HG03159 (cell line): Measurements from ENCODE around the gene ULBP3.
"Not testable (repeated sequence)": the region's sequence is repeated elsewhere in the genome, so short reads cannot be mapped to it uniquely, and the experiment has no call there.

Experiments
- ATAC-seq: cut with Tn5 transposase; IDR thresholded peaks from one replicate; pipeline ENCODE4 v1.9.1; 2021; ENCODE audit warnings: mild to moderate bottlenecking, moderate library complexity; ENCODE audit not compliant: unreplicated experiment

The ULBP3 gene

DNA sequence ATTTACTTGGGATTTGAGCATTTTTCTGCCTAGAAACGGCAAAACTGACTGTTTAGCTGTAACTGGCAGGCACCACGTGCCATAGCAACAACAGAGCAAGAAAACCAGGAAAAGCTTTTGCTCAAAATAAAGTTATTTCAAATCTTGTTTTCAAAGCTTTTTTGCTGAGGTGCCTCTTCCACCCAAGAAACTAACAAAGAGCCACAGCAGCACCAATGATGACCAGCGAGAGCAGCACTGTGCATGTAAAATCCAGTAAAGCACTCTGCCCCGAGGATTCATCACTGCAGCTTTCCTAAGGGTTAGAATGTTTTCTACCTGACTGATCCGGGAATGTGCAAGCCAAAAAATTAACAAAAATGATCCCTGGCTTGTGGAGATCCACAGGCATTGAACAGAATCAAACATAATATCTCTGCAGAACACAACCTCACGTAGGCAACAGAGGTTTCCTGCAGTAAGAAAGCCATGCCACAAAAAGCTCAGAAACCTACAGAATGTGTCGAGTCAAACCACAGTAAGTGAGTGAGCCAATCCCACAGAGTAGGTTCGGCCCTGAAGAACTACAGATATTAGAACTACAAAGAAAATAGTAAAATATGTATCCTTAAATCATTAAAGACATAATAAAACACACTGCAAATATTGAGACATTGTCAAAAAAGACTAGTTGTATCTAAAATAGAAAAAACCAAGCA is 7.4 kb upstream of the ULBP3 start:
- ATAC-seq, result no peak

DNA sequence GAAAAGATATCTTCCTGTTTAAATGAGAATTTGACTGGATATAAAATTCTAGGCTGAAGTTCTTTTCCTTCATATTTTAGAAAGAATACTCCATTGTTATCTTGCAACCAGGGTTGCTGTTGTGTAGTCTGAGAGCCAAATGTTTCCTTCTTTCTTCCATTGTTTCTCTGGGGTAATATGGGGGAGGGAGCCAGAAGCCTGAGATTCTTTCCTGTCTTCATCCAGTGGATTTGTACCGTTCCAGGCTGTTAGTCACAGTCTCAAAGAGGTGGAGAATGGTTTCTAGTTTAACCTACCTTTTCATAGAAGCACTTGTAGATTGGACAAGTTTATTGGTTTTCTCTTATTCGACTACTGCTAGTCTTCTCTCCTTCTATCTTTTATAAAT is 6.1 kb upstream of the ULBP3 start:
- no peak for ATAC-seq

DNA sequence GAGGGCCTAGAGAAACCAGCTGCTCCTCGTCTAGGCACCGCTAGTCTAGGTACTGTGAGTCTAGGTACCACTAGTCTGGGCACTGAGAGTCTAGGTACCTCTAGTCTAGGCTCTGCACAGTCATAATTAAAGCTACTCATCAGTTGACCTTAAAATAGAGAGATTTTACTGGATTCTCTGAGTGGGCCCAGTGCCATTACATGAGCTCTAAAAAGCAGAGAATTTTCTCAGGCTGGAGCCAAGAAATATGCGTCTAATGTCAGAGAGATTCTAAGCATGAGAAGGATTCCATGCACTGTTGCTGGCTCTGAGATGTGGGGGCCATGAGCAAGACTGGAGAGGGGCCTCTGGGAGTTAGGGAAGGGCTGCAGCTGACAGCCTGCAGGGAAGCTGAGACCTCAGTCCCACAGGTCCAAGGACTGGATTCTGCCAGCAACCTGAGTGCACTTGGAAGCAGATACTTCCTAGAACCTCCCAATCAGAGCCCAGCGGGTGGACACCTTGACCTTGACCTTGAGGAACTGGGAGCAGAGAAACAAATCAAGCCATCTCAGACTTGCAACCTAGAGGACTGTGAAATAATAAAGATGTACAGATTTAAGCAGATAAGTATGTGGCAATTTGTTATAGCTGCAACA is 5.6 kb upstream of the ULBP3 start:
- ATAC-seq, result not testable (repeated sequence)

DNA sequence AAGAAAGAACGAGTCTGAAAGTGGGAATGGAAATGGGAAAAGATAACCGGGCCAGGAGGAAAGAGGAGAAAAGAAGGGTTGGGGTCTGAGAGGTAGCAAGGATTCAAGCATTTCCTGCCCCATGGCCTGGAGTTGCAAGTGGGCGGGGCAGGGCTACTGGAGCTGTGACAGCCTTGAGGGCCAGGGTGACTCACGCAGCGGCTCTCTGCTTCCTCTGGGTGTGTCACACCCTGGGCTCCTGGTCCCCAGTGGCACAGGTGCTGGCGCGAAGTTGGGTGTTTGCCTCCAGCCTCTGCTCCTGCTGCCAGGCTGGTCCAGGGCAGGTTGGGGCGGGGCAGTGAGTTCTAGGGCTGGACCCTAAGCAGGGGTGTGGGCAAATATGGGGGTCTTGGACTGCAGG is 3.3 kb upstream of the ULBP3 start:
- no peak for ATAC-seq

DNA sequence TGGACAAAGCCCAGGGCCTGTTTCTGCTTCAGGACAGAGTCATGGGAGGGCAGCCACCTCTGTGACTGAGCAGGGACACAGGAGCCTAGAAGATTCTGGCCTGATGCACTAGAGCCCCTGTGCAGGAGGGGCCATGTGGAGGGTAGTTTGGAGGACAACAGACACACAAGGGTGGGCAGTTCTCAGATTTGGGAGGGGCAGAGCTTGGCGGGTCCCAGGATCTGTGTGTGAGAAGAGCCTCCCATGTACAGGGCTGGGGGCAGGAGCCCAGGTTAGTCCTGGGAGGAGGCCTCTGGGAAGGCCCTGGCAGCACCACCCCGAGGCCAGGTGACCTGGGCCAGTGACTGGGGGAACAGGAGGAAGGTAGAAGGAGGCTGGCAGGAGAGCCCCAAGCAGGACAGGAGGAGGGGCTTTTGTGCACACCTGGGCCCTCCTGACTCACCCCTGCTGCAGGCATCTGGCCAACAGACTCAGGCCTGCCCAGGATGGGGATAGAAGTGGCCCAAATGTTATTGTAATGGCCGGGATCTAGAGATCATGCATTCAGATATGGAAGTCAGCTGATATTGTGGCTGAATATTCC is 1.4 kb upstream of the ULBP3 start:
- no peak for ATAC-seq

DNA sequence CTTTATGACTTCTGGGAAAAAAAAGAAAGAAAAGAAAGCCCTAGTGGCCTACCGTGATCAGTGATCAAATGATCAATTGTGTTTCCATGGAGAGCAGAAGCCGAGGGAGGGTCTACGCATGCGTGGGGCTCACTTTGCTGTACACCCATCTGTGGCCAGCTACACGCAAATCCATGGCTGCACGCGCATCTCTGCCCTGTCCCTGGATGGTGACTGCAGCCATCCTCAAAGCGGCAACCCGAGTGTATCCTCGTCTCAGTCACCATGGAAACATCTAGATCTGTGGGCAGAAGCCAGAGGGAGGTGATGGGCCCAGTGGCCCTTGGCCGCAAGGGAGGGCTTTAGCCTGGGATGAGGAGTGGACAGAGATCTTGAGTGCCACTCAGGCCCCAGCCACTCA is 785 bp upstream of the ULBP3 start:
- no peak for ATAC-seq

DNA sequence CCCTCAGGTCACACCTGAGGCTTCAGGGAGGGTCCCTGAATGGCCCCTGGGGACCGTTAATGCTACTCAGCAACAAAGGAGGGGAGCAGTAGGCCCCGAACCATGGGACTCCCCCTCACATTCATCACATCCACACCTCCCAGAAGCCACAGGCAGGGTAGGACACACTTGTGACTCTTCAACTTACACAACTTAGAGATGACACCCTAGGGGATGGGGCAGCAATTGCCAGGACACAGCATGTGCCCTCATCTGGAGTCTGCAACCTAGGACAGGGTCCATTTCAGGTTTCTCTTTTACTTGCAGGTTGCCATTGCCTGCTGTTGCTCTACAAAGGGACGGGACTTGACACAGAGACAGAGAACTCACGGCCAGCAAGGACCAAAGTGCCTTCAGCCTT is 770 bp downstream of the ULBP3 start:
- no peak for ATAC-seq

DNA sequence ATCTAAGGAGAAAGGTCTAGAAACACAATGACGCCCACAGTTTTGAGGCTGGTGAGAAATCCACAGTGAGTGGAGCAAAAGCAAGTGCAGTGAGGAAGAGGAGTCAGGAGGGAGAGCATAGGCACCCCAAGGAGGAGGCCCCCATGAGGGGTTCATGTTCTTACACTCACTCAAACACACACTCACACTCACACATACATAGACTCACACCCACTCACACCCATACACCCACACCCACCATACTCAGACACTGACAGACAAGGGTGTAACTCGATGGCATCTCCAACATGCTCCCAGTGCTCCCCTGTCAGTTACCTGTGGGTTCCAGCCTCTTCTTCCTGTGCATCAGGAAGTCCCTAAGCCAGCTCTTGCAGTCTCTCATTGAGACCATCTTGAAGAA is 3.8 kb downstream of the ULBP3 start:
- no peak for ATAC-seq

DNA sequence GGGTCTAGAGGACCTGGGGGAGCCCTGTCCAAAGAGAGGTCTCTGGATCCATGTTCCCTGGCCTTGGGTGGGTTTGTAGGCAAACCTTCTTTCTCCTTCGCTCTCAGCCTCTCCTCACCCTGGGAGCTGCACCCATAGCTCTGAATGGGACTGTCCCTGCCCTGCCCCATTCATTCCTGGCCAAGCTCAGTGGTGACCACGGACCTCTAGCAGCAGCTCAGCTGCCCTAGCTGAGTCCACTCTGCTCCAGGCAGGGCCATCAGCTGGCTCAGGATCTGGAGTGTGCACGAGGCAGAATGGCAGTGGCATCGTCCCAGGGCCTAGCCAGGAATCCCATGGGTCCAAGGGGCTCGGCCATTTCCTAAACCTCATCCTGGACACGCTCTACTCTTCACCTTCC is 5.3 kb downstream of the ULBP3 start:
- ATAC-seq, result no peak

DNA sequence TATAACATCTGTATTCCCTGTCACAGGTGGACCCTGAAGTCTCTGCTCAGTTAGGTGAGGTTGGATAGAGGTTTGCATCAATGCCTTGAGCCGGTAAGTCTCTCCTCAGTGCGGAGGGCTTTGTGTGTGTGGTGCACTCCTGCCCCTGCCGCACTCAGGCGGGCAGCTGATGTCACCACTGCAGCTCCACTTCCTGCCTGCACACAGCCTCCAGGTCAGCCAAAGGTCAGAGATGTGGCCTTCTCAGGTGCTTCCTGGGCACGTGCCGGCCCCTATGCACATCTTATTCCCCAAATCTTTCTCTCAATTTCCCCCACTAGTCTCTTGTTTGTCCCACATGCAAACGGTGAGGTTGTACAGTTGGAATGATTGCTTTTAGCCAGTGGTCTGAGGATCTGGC is 8.9 kb downstream of the ULBP3 start:
- not testable (repeated sequence) for ATAC-seq

DNA sequence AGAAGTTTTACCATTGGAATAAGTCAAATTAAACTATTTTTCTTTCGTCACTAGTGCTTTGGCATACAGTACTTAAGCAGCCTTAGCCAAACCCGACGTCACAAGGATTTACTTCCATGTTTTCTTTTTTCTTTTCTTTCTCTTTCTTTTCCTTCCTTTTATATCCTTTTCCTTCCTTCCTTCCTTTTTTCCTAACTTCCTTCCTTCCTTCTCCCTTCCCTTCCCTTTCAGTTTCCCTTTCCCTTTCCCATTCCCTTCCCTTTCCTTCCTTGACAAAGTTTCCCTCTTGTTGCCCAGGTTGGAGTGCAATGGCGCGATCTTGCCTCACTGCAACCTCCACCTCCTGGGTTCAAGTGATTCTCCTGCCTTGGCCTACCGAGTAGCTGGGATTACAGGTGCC is 9.9 kb downstream of the ULBP3 start:
- ATAC-seq, result no peak

DNA sequence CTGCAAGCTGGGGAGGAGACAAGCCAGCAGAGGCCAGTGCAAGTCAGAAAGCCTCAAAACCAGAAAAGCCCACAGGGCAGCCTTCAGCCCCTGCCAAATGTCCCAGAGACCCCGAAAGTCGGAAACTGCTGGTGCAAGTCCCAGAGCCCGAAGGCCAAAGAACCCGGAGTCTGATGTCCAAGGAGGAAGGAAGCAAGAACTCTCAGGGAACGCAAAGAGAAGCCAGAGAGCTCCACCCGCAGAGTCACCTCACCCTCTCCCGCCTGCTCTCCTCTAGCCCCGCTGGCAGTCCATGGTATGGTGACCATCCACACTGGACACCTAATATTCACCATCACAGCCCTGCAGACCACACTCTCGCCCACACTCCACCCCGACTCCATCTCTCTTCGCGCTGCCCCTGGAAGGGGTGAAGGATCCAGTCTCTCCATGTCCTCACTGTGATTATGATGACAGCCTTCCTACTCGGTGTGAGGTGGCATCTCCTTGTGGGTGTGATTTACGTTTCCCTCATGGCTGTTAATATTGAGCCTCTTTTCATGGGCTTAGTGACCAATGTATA is 10.6 kb downstream of the ULBP3 start:
- no peak for ATAC-seq

DNA sequence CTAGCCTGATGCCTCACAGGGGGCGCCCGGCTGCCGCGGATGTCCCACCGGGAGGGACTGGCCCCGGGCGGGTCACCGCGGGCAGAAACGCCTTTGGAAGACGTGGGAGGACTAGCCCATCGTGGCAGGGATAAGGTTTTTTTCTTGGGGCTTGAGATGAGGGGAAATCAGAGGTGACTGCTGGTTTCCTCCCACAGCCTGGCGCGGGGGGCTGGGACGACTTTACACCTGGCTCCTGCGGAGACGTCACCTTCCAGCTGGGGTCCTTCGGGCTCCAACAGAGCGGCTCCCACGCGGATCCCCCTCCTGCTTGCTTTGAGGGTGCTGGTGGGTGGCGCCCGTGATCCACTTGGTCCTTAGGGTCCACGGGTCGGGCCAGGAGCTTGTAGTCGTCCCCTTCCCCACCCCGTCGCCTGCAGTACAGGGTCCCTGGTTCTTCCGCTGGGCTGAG is 11.4 kb downstream of the ULBP3 start:
- no peak for ATAC-seq

DNA sequence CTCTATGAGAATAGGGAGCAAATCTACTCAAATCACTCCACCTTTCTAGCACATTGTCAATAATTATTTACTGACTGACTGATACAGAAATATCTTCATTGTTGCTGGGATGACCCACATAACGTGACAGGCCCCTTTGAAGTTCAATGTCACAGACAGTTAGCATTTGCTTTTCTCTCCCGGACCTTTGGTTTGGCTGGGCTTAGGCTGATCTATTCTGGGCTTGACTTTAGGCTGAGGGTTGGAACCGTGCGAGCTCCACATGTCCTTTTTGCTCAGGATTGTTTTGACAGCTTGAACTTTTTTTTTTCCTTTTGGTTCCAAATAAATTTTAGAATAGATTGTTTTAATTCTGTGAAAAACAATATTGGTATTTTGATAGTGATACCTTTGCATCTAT is 12.0 kb downstream of the ULBP3 start:
- ATAC-seq, result no peak

DNA sequence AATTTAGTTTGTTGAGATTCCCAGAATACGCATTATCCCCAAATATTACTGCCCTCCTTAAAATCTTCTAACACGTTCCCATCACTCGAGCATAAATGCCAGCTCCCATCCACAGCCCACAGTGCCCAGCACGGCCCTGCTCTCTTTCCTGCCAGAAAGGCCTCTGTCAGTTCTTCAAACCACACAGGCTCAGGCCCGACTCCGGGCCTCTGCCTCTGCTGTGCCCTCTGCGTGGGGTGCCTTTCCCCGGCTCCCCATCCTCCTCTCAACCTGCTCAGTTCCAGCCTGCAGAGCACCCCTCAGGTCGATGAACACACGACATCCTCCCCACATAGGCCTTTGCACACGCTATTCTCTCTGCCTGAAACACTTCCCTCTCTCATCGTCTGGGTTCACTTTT is 12.8 kb downstream of the ULBP3 start:
- ATAC-seq, result no peak

DNA sequence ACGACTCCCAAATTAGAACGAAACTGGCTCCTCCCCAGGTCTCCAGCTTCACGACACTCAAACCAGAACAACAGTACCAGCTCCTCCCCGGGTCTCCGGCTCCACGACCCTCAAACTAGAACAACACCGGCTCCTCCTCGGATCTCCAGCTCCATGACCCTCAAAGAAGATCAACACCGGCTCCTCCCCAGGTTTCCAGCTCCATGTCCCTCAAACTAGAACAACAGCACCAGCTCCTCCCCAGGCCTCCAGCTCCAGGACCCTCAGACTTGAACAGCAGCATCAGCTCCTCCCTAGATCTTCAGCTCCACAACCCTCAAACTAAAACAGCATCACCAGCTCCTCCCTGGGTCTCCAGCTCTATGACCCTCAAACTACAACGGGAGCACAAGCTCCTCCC is 13.8 kb downstream of the ULBP3 start:
- ATAC-seq, result no peak

DNA sequence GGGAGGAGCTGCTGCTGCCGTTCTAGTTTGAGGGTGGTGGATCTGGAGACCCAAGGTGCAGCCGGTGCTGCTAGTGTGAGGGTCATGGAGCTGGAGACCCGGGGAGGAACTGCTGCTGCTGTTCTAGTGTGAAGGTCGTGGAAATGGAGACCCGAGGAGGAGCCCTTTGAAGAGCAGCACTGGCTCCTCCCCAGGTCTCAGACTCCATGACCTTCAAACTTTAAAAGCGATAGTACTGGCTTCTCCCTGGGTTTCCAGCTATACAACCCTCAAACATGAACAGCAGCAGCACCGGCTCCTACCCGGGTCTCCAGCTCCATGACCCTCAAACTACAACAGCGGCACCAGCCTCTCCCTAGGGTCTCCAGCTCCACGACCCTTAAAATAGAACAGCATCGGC is 15.5 kb downstream of the ULBP3 start:
- ATAC-seq, result no peak

DNA sequence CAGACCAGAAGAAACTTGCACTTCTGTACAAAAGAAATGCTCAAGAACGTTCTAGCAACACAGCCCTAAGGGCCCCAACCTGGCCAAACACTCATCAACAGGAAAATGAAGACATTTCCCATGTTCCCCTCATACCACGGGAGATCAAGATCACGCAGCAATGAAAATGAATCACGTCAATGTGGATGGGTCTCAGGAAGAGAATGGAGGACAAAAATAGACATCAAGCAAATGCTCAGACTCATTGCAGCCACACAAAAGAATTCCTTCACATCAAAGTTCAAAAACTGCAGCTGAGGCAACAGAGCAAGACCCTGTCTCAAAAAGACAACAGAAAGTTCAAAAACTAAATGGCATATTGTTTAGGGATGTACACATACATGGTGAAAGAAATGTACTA is 18.1 kb downstream of the ULBP3 start:
- no peak for ATAC-seq

DNA sequence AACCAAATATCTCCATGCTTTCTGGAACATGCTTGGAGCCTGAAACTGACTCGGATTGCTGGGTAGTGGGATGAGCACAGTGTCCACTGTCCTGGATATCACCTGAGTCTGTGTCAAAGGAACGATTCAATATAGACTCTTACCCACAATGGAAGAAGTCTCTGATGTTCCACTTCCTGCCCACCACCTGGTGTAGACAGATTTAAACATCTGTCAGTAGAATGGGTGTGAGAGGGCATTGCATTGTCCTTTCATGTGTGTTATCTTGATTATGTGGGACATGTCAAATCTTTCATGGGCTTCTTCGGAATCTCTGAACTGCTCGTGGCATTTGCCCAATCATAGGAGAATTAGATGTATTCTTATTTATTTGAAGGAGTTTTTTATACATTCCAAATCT is 20.8 kb downstream of the ULBP3 start:
- ATAC-seq, result no peak

DNA sequence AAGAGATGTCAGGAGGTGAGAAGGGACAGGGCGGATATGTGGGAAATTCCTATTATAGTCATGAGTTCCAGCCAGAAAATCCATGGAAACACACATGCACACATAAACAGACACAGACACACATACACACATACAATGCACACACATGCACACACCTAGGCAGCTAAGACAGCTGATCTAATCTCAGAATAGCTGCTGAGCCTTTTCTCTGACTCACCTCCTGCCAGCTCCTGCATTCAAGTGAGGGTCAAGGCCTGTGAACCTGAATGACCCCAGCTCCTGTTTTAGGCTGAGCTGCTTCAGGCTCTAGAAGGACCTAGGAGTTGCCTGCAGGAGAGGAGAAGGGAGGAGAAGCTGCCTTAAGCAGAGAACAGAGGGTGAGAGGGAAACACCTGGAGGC is 22.0 kb downstream of the ULBP3 start:
- ATAC-seq, result no peak

DNA sequence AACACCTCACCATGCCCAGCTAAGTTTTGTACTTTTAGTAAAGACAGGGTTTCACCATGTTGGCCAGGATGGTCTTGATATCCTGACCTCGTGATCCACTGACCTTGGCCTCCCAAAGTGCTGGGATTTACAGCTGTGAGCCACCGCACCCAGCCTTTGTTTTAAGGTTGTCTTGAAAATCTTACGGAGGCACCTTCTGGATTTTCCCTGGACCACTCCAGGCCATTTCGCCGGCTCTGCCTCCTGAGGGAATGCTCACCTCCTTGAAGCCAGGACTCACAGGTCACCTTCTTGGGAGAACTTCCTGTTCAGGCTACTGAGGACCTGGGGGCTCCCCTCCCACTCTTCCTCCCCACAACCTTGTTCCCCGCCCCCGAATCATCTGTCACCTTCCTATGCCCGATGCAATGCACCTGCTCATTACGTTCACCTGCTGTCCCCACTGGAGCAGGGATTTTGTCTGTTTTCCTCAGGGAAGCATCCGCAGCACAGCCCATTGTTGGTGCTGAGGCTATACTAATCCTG is 24.2 kb downstream of the ULBP3 start:
- no peak for ATAC-seq
